Prostate gland (tissue), 2 donors: ENCODE measurements around the gene SPINK13.
"Not testable (repeated sequence)": the region's sequence is repeated elsewhere in the genome, so short reads cannot be mapped to it uniquely, and the experiment has no call there.

Experiments
- CTCF ChIP-seq, 4 experiments: fragments of 200-600 bp in 2 of 4; fragments of 450-650 bp in 2 of 4; sonication (generic) in 2 of 4; IDR thresholded peaks; 1 replicate in 3 of 4; 2 replicates in 1 of 4; pipeline ENCODE4 v1.5.1; 2016 to 2019; ENCODE audit warnings: antibody characterized with exemption in 4 of 4, mild to moderate bottlenecking in 2 of 4, moderate library complexity in 2 of 4
- POLR2AphosphoS5 ChIP-seq: sonication (generic); formaldehyde crosslinking; IDR thresholded peaks from one replicate; pipeline ENCODE4 v1.6.1; 2017; ENCODE audit warnings: antibody characterized with exemption

GRCh38 chr5:148320011-148320963, 51.7 kb downstream of the SPINK13 start:
- not testable (repeated sequence) for TF ChIP-seq POLR2AphosphoS5; CTCF (IDR thresholded peaks at IDR 0.05)
